K562 (cell line): Measurements from ENCODE around the gene TK1. TPM values are rescaled to one million over a fixed set of nuclear protein-coding genes. Genes with fewer than 3 reads are reported as not detected.

Experiments used
- ADNP ChIP-seq: fragments of 200-800 bp; sonication (Bioruptor generic); IDR thresholded peaks from 2 replicates; pipeline ENCODE4 v1.6.1; 2016; ENCODE audit warnings: missing genetic modification characterization, missing compliant biosample characterization
- ATF2 ChIP-seq: sonication (generic); formaldehyde crosslinking; IDR thresholded peaks from 2 replicates; pipeline ENCODE4 v1.8.1; 2022; ENCODE audit warnings: missing genetic modification reagents
- CBX2 ChIP-seq: fragments of 200-600 bp; sonication (generic); IDR thresholded peaks from one replicate; pipeline ENCODE4 v1.6.1; 2012; ENCODE audit warnings: mild to moderate bottlenecking, low read length, inconsistent platforms; ENCODE audit not compliant: insufficient read depth, poor library complexity, severe bottlenecking
- HDGF ChIP-seq: fragments of 450-650 bp; IDR thresholded peaks from 2 replicates; pipeline ENCODE4 v1.6.1; 2016
- HMG20A ChIP-seq: fragments of 450-650 bp; formaldehyde crosslinking; conservative IDR thresholded peaks from 2 replicates; pipeline ENCODE4 v1.4.0; 2020; ENCODE audit warnings: mild to moderate bottlenecking, mixed read lengths
- LARP7 ChIP-seq: fragments of 450-650 bp; IDR thresholded peaks from 2 replicates; pipeline ENCODE4 v1.6.1; 2016
- MLLT1 ChIP-seq, 2 experiments: fragments of 450-650 bp; IDR thresholded peaks; 2 replicates each; pipeline ENCODE4 v1.6.1; 2016
- NFIC ChIP-seq: fragments of 450-650 bp; IDR thresholded peaks from 2 replicates; pipeline ENCODE4 v1.6.1; 2017; ENCODE audit warnings: mild to moderate bottlenecking, inconsistent platforms
- NR1H2 ChIP-seq: sonication (generic); formaldehyde crosslinking; IDR thresholded peaks from 2 replicates; pipeline ENCODE4 v1.4.0; 2020; ENCODE audit warnings: mild to moderate bottlenecking, missing genetic modification reagents
- NUFIP1 ChIP-seq: fragments of 450-650 bp; IDR thresholded peaks from 2 replicates; pipeline ENCODE4 v1.6.1; 2018; ENCODE audit not compliant: partially characterized antibody
- RERE ChIP-seq: sonication (generic); formaldehyde crosslinking; IDR thresholded peaks from 2 replicates; pipeline ENCODE4 v1.8.0; 2023; ENCODE audit warnings: missing genetic modification reagents, mild to moderate bottlenecking, borderline replicate concordance
- SNAPC5 ChIP-seq: fragments of 250-450 bp; sonication (Bioruptor Pico); IDR thresholded peaks from 2 replicates; pipeline ENCODE4 v1.8.0; 2021; ENCODE audit warnings: moderate library complexity, mild to moderate bottlenecking, inconsistent platforms
- THAP7 ChIP-seq: fragments of 250-450 bp; sonication (Bioruptor Pico); IDR thresholded peaks from 2 replicates; pipeline ENCODE4 v1.5.0; 2021
- ZFX ChIP-seq: sonication (generic); formaldehyde crosslinking; IDR thresholded peaks from 2 replicates; pipeline ENCODE4 v1.8.0; 2022; ENCODE audit warnings: mild to moderate bottlenecking, missing genetic modification reagents, moderate library complexity
- polyA plus RNA-seq, 8 experiments: library from polyadenylated mRNA; depleted of rRNA in 4 of 8; stranded (reverse) in 5 of 8; unstranded in 3 of 8; fragments of >200 nt; fragmentation: Nextera tagmentation in 2 of 8; fragmentation: Illumina TruSeq in 1 of 8; extraction: Ambion mirVana in 2 of 8; extraction: Trizol in 1 of 8; gene quantifications; 2 replicates each; pipeline versions ENCODE4 v1.2.1 to v1.2.3, GENCODE V29; 2011 to 2014; ENCODE audit warnings: inconsistent platforms in 1 of 8, missing spikeins in 1 of 8
- total RNA-seq, 7 experiments: library from RNA; depleted of rRNA in 6 of 7; stranded (reverse); fragments of >200 nt in 6 of 7; fragmentation: Illumina TruSeq in 2 of 7; extraction: Trizol in 2 of 7; gene quantifications; 2 replicates each; pipeline versions ENCODE4 v1.2.1 to v1.2.3, GENCODE V29; 2011 to 2021; ENCODE audit warnings: low replicate concordance in 1 of 7

Gene TK1
- total and polyA plus RNA-seq, 9 of the 15 experiments (the other 6 are each of a cell fraction or from before 2014, with no cell fraction given), result 8.4 to 280 (median 103) TPM

GRCh38 chr17:78133971-78134898, 52.6 kb downstream of the TK1 start (continued):
- TF ChIP-seq NFIC, result 0 out of 2 replicates have a peak, but pooled peaks have one; percentile 13
- TF ChIP-seq SNAPC5, result no peak
- TF ChIP-seq THAP7 (CRISPR knock-in tag), result no peak
- 0 out of 4 replicates have a peak, but pooled peaks of 1 of the 2 experiments have one; percentile 6 for TF ChIP-seq MLLT1 (IDR thresholded peaks at IDR 0.05)
- TF ChIP-seq HMG20A (CRISPR knock-in tag), result no peak
- peak; percentile 84 for TF ChIP-seq HDGF
- no peak for TF ChIP-seq ATF2 (CRISPR knock-in tag)
- peak; percentile 16; the same call in 1 of the 2 replicates for TF ChIP-seq LARP7
- TF ChIP-seq CBX2, result no peak
- TF ChIP-seq ADNP, result peak; percentile 92
- TF ChIP-seq NUFIP1, result no peak
- no peak for TF ChIP-seq NR1H2
- TF ChIP-seq ZFX (CRISPR knock-in tag), result peak; percentile 26; the same call in 1 of the 2 replicates
- TF ChIP-seq RERE (CRISPR knock-in tag), result no peak
